Trophoblast cell (in vitro differentiated cells and primary cell): ENCODE measurements around the gene MTCH2.

Source experiments
- DNase-seq, 2 donors: peaks; one replicate each; pipeline ENCODE4 v3.0.0-alpha.2; 2016
- H2AFZ ChIP-seq: 2 replicates; pipeline ENCODE4 v1.6.1; 2013; ENCODE audit warnings: low read length, moderate library complexity, mild to moderate bottlenecking; ENCODE audit not compliant: insufficient read depth, poor library complexity
- H2AK5ac ChIP-seq: 2 replicates; pipeline ENCODE4 v1.6.1; 2013; ENCODE audit warnings: mild to moderate bottlenecking, low read length
- H2BK120ac ChIP-seq: 2 replicates; pipeline ENCODE4 v1.6.1; 2013; ENCODE audit warnings: low read length, mild to moderate bottlenecking, moderate library complexity; ENCODE audit not compliant: insufficient read depth, poor library complexity
- H2BK12ac ChIP-seq: 2 replicates; pipeline ENCODE4 v1.6.1; 2013; ENCODE audit warnings: mild to moderate bottlenecking, low read length, moderate library complexity
- H2BK5ac ChIP-seq: 2 replicates; pipeline ENCODE4 v1.6.1; 2013; ENCODE audit warnings: low read length, low read depth, moderate library complexity, mild to moderate bottlenecking; ENCODE audit not compliant: poor library complexity
- H3K14ac ChIP-seq: 2 replicates; pipeline ENCODE4 v1.6.1; 2013; ENCODE audit warnings: mild to moderate bottlenecking, low read length
- H3K18ac ChIP-seq: 2 replicates; pipeline ENCODE4 v1.6.1; 2013; ENCODE audit warnings: mild to moderate bottlenecking, low read length
- H3K23ac ChIP-seq: 2 replicates; pipeline ENCODE4 v1.6.1; 2013; ENCODE audit warnings: low read length
- H3K27ac ChIP-seq: 2 replicates; pipeline ENCODE4 v1.5.1; 2013; ENCODE audit warnings: low read depth, mild to moderate bottlenecking, inconsistent platforms, low read length, moderate library complexity
- H3K27me3 ChIP-seq: 2 replicates; pipeline ENCODE4 v1.6.1; 2013; ENCODE audit warnings: inconsistent platforms, mild to moderate bottlenecking, low read length, moderate library complexity; ENCODE audit not compliant: insufficient read depth
- H3K36me3 ChIP-seq, 2 experiments: 1 replicate in 1 of 2; 2 replicates in 1 of 2; pipeline ENCODE4 v1.6.1; 2013; ENCODE audit warnings: low read length in 2 of 2, mild to moderate bottlenecking in 2 of 2, moderate library complexity in 1 of 2; ENCODE audit not compliant: insufficient read depth in 2 of 2, control insufficient read depth in 1 of 2
- H3K4ac ChIP-seq: 2 replicates; pipeline ENCODE4 v1.6.1; 2013; ENCODE audit warnings: low read depth, mild to moderate bottlenecking, low read length, moderate library complexity
- H3K4me1 ChIP-seq, 2 experiments: 1 replicate in 1 of 2; 2 replicates in 1 of 2; pipeline ENCODE4 v1.6.1; 2013; ENCODE audit warnings: low read length in 2 of 2, mild to moderate bottlenecking in 2 of 2, moderate library complexity in 1 of 2; ENCODE audit not compliant: insufficient read depth in 2 of 2, control insufficient read depth in 1 of 2
- H3K4me2 ChIP-seq: 2 replicates; pipeline ENCODE4 v1.6.1; 2013; ENCODE audit warnings: inconsistent platforms, mild to moderate bottlenecking, low read length, moderate library complexity
- H3K4me3 ChIP-seq: 2 replicates; pipeline ENCODE4 v1.5.1; 2013; ENCODE audit warnings: mild to moderate bottlenecking, low read depth, low read length, inconsistent platforms
- H3K79me1 ChIP-seq: one replicate; pipeline ENCODE4 v1.6.1; 2013; ENCODE audit warnings: low read length
- H3K79me2 ChIP-seq: 2 replicates; pipeline ENCODE4 v1.6.1; 2013; ENCODE audit warnings: low read length, mild to moderate bottlenecking; ENCODE audit not compliant: control insufficient read depth, insufficient read depth, poor library complexity
- H3K9ac ChIP-seq: 2 replicates; pipeline ENCODE4 v1.6.1; 2013; ENCODE audit warnings: mild to moderate bottlenecking, low read length
- H3K9me3 ChIP-seq: 2 replicates; pipeline ENCODE4 v1.6.1; 2013; ENCODE audit warnings: low read depth, mild to moderate bottlenecking, control low read depth, inconsistent platforms, low read length; ENCODE audit not compliant: insufficient read depth
- H4K12ac ChIP-seq: 2 replicates; pipeline ENCODE4 v1.6.1; 2013; ENCODE audit warnings: low read depth, mild to moderate bottlenecking, low read length, moderate library complexity
- H4K8ac ChIP-seq: 2 replicates; pipeline ENCODE4 v1.6.1; 2013; ENCODE audit warnings: low read depth, mild to moderate bottlenecking, low read length, moderate library complexity
- H4K91ac ChIP-seq: one replicate; pipeline ENCODE4 v1.6.1; 2013; ENCODE audit warnings: low read depth, mild to moderate bottlenecking, low read length, moderate library complexity
- WGBS: extraction: QIAGEN DNeasy Blood & Tissue Kit; methylation state at CpG from one replicate; pipeline ENCODE4 v1.1.7; 2013; ENCODE audit warnings: missing lambda C conversion rate; ENCODE audit not compliant: insufficient read length, insufficient coverage; ENCODE audit errors: extremely low coverage; 5-methylcytosine and 5-hydroxymethylcytosine counted together

MTCH2 gene

GRCh38 chr11:47591764-47592163 is 50.6 kb downstream of the MTCH2 start:
- H2BK5ac ChIP-seq = no peak overlapping the region
- H3K27me3 ChIP-seq = peaks cover 35% of the 10 kb centered on the region
- H2AK5ac ChIP-seq = no peak overlapping the region
- WGBS = no CpG with 5 or more reads among the region's 7 CpGs
- no peak overlapping the region for H3K23ac ChIP-seq
- H3K14ac ChIP-seq = no peak overlapping the region
- H3K4me3 ChIP-seq = no peak overlapping the region
- H3K9me3 ChIP-seq = no peaks in the 10 kb centered on the region
- H2BK120ac ChIP-seq = no peak overlapping the region
- no peak overlapping the region for H2BK12ac ChIP-seq
- H3K79me1 ChIP-seq = no peaks in the 10 kb centered on the region
- no peak for DNase-seq
- H3K18ac ChIP-seq = no peak overlapping the region
- no peak overlapping the region for H3K27ac ChIP-seq
- H3K4ac ChIP-seq = no peak overlapping the region
- H3K9ac ChIP-seq = no peak overlapping the region
- H2AFZ ChIP-seq = no peak overlapping the region
- no peak overlapping the region for H4K91ac ChIP-seq
- H3K4me2 ChIP-seq = no peak overlapping the region
- H4K8ac ChIP-seq = no peak overlapping the region
- no peaks in the 10 kb centered on the region for H3K36me3 ChIP-seq
- peaks cover 7 to 11% of the 10 kb centered on the region in 2 experiments for H3K4me1 ChIP-seq
- no peaks in the 10 kb centered on the region for H3K79me2 ChIP-seq
- H4K12ac ChIP-seq = no peak overlapping the region

GRCh38 chr11:47589977-47590861 is 52.1 kb downstream of the MTCH2 start:
- H3K4me2 ChIP-seq = no peak overlapping the region
- no peak overlapping the region for H4K91ac ChIP-seq
- H4K8ac ChIP-seq = no peak overlapping the region
- H3K79me1 ChIP-seq = no peaks in the 10 kb centered on the region
- H3K27me3 ChIP-seq = peaks cover 29% of the 10 kb centered on the region
- no peak overlapping the region for H3K23ac ChIP-seq
- H2BK12ac ChIP-seq = no peak overlapping the region
- H3K4me1 ChIP-seq = peaks cover 7 to 11% of the 10 kb centered on the region in 2 experiments
- H2AK5ac ChIP-seq = no peak overlapping the region
- no peak overlapping the region for H2BK5ac ChIP-seq
- H2BK120ac ChIP-seq = no peak overlapping the region
- peak overlapping the region; percentile 39 for H3K4me3 ChIP-seq
- no peaks in the 10 kb centered on the region for H3K79me2 ChIP-seq
- H3K9ac ChIP-seq = no peak overlapping the region
- peaks cover under 1 to 3% of the 10 kb centered on the region in 2 experiments for H3K36me3 ChIP-seq
- H4K12ac ChIP-seq = no peak overlapping the region
- H3K4ac ChIP-seq = no peak overlapping the region
- no peak overlapping the region for H2AFZ ChIP-seq
- H3K18ac ChIP-seq = no peak overlapping the region
- H3K14ac ChIP-seq = no peak overlapping the region
- no peak overlapping the region for H3K27ac ChIP-seq
- no CpG with 5 or more reads among the region's 122 CpGs for WGBS
- no peaks in the 10 kb centered on the region for H3K9me3 ChIP-seq
- no peak for DNase-seq

GRCh38 chr11:47589584-47589976 is 52.8 kb downstream of the MTCH2 start:
- Histone ChIP-seq H2AK5ac (no peak overlapping the region), H3K4me2 (no peak overlapping the region), H3K9me3 (no peaks in the 10 kb centered on the region), H3K79me1 (no peaks in the 10 kb centered on the region), H4K8ac (no peak overlapping the region), H4K91ac (no peak overlapping the region), H3K36me3 (peaks cover 5 to 7% of the 10 kb centered on the region in 2 experiments), H3K18ac (no peak overlapping the region), H4K12ac (no peak overlapping the region), H3K4me1 (peaks cover 7 to 11% of the 10 kb centered on the region in 2 experiments), H3K4me3 (peak overlapping the region; percentile 39), H3K23ac (no peak overlapping the region), H3K27me3 (peaks cover 23% of the 10 kb centered on the region), H3K27ac (no peak overlapping the region), H2AFZ (no peak overlapping the region), H3K9ac (no peak overlapping the region), H2BK12ac (no peak overlapping the region), H3K79me2 (no peaks in the 10 kb centered on the region), H3K4ac (no peak overlapping the region), H2BK120ac (no peak overlapping the region), H2BK5ac (no peak overlapping the region), H3K14ac (no peak overlapping the region)
- no CpG with 5 or more reads among the region's 51 CpGs for WGBS
- no peak for DNase-seq

GRCh38 chr11:47589118-47589517 is 53.2 kb downstream of the MTCH2 start:
- Histone ChIP-seq H2BK120ac (no peak overlapping the region), H3K36me3 (peaks cover 9% of the 10 kb centered on the region in 2 experiments), H3K4ac (no peak overlapping the region), H3K79me1 (no peaks in the 10 kb centered on the region), H3K4me3 (no peak overlapping the region), H2BK12ac (no peak overlapping the region), H3K27ac (no peak overlapping the region), H3K27me3 (peaks cover 19% of the 10 kb centered on the region), H3K18ac (no peak overlapping the region), H4K91ac (no peak overlapping the region), H3K23ac (no peak overlapping the region), H4K12ac (no peak overlapping the region), H3K79me2 (no peaks in the 10 kb centered on the region), H2AFZ (no peak overlapping the region), H3K4me2 (no peak overlapping the region), H3K9me3 (no peaks in the 10 kb centered on the region), H2AK5ac (no peak overlapping the region), H3K14ac (no peak overlapping the region), H2BK5ac (no peak overlapping the region), H3K9ac (no peak overlapping the region), H4K8ac (no peak overlapping the region), H3K4me1 (peaks cover 6 to 7% of the 10 kb centered on the region in 2 experiments)
- WGBS = no CpG with 5 or more reads among the region's 11 CpGs
- no peak for DNase-seq
